ENCODE results near the gene SH3BGRL2. TPM values are rescaled to one million over a fixed set of nuclear protein-coding genes. Genes with fewer than 3 reads are reported as not detected.
A peak's percentile ranks its signal among the peaks of the same experiment; 100 is the strongest.
"Not testable (repeated sequence)": the region's sequence is repeated elsewhere in the genome, so short reads cannot be mapped to it uniquely, and the experiment has no call there.

SH3BGRL2 gene
- total RNA-seq, 3 donors from 2014 or later: 63.2 to 158 (median 127) TPM

GRCh38 chr6:79614326-79615305 is 16.5 kb upstream of the SH3BGRL2 start:
- intact Hi-C loops (cut with DNase I, micrococcal nuclease): no loop called here
- TF ChIP-seq CTCF (IDR thresholded peaks at IDR 0.05): no peak
- peak; percentile 15 for ATAC-seq

GRCh38 chr6:79617518-79617941 is 13.6 kb upstream of the SH3BGRL2 start:
- ATAC-seq (no peak), DNase-seq (no peak)
- TF ChIP-seq CTCF (IDR thresholded peaks at IDR 0.05): no peak
- intact Hi-C loops (cut with DNase I, micrococcal nuclease): no loop called here
- H3K4me1 ChIP-seq (ENCODE audit: low read depth): no peaks in the 10 kb centered on the region
- no peaks in the 10 kb centered on the region for H3K36me3 ChIP-seq (ENCODE audit: low read depth)
- H3K9me3 ChIP-seq: no peaks in the 10 kb centered on the region
- H3K4me3 ChIP-seq: no peak overlapping the region

More at GRCh38 chr6:79614326-79615305, 16.5 kb upstream of the SH3BGRL2 start:
- Histone ChIP-seq H3K36me3 (ENCODE audit: low read depth) (no peaks in the 10 kb centered on the region), H3K9me3 (no peaks in the 10 kb centered on the region), H3K4me1 (ENCODE audit: low read depth) (peaks cover 2% of the 10 kb centered on the region), H3K4me3 (no peak overlapping the region)
- DNase-seq: no peak

- intact Hi-C loops (cut with DNase I, micrococcal nuclease); H3K36me3 ChIP-seq (ENCODE audit: low read depth); H3K9me3 ChIP-seq; H3K4me3 ChIP-seq; ATAC-seq; DNase-seq; H3K4me1 ChIP-seq (ENCODE audit: low read depth): not testable (repeated sequence)
These were observed 12.7 kb upstream of the SH3BGRL2 start for GRCh38 chr6:79618425-79618824.

- intact Hi-C loops (cut with DNase I, micrococcal nuclease): no loop called here
- Histone ChIP-seq H3K4me1 (ENCODE audit: low read depth) (no peaks in the 10 kb centered on the region), H3K36me3 (ENCODE audit: low read depth) (no peaks in the 10 kb centered on the region), H3K9me3 (no peaks in the 10 kb centered on the region), H3K4me3 (no peak overlapping the region)
- TF ChIP-seq CTCF (IDR thresholded peaks at IDR 0.05): no peak
- no peak for ATAC-seq
- DNase-seq: no peak
These were observed 9.6 kb upstream of the SH3BGRL2 start for GRCh38 chr6:79621579-79621978.

GRCh38 chr6:79622364-79622763 is 8.8 kb upstream of the SH3BGRL2 start:
- no peaks in the 10 kb centered on the region for H3K9me3 ChIP-seq
- no peak for TF ChIP-seq CTCF (IDR thresholded peaks at IDR 0.05)
- ATAC-seq (peak; percentile 51), DNase-seq (no peak)
- H3K4me3 ChIP-seq: no peak overlapping the region
- H3K4me1 ChIP-seq (ENCODE audit: low read depth): no peaks in the 10 kb centered on the region
- intact Hi-C loops (cut with DNase I, micrococcal nuclease): no loop called here
- H3K36me3 ChIP-seq (ENCODE audit: low read depth): no peaks in the 10 kb centered on the region

GRCh38 chr6:79623106-79623505 is 8.0 kb upstream of the SH3BGRL2 start:
- TF ChIP-seq CTCF (IDR thresholded peaks at IDR 0.05): no peak
- no peak for DNase-seq
- H3K4me3 ChIP-seq: no peak overlapping the region
- no peaks in the 10 kb centered on the region for H3K9me3 ChIP-seq
- H3K4me1 ChIP-seq (ENCODE audit: low read depth): no peaks in the 10 kb centered on the region
- H3K36me3 ChIP-seq (ENCODE audit: low read depth): no peaks in the 10 kb centered on the region
- ATAC-seq: no peak
- intact Hi-C loops (cut with DNase I, micrococcal nuclease): no loop called here
